Stimulated activated CD4-positive, alpha-beta T cell treated with anti-CD3 and anti-CD28 coated beads, Interleukin-12 subunit alpha, Interleukin-12 subunit beta, amount 100 ng/mL, for 4 hours (primary cell): Measurements from ENCODE around the gene TECPR2.
A peak's percentile ranks its signal among the peaks of the same experiment; 100 is the strongest.
"Not testable (repeated sequence)": the region's sequence is repeated elsewhere in the genome, so short reads cannot be mapped to it uniquely, and the experiment has no call there.

Source experiments
- DNase-seq: peaks from one replicate; pipeline ENCODE4 v3.0.0-alpha.2; 2020

TECPR2 gene

DNA sequence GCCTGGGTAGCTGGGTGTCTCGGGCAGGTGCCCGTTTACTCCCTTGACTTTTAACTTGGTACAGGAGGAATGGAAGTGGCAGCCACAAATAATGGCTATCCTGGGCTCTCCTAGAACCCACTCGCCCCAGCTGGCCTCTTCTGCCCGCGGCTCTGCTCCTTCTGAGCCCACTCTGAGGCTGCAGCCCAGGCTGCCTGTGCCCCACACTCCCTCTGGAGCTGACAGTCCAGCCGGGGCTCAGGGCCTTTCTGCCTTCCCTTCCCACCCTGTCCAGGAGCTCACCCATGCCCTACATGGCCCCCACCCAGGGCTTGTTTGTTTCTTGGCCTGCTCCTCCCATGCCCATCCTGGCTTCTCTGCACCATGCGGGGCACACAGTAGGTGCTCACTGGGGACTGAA lies 27.6 kb upstream of the TECPR2 start:
- no peak for DNase-seq

DNA sequence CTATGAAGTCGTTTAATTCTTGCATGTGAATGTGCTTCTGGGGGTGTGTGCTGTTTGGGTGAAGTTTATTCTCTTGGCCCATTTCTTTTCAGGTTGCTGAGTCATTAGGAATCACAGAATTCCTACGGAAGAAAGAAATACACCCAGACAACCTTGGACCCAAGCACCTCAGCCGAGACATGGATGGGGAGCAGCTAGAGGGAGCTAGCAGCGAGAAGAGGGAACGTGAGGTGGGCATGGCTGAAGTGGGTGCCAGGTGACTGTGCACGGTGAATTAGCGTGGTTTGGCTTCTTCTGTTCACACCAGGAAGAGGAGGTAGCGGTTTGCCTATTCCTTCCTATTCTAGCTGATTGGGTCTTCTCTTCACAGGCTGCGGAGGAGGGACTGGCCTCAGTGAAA lies 24.0 kb upstream of the TECPR2 start:
- DNase-seq = no peak

DNA sequence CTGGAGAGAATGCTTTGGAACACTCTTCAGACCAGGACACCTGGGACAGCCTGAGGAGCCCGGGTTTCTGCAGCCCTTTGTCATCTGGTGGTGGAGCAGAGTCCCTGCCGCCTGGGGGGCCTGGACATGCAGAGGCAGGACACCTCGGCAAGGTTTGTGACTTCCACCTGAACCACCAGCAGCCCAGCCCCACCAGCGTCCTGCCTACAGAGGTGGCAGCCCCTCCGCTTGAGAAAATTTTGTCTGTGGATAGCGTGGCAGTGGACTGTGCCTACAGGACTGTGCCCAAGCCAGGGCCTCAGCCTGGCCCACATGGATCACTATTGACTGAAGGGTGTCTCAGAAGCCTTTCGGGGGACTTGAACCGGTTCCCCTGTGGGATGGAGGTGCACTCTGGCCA lies 21.2 kb upstream of the TECPR2 start:
- no peak for DNase-seq

DNA sequence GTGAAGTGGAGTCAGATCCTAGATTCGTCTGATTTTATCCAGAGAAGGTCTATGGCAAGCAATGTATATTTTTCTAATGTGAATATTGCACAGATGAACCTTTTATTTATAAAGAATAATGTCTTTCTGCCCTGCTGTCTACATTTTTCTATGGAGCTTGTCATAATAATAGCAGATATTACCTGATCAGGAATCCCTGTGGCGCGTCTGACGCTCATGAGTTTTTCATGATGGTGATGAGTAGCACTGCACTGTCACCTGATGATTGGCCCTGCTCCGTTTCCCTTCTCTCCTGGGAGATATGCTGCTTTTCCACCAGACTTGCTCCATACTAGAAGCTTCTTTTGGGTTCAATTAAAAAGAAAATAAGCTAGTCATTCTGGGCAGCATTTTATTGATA lies 20.5 kb upstream of the TECPR2 start:
- DNase-seq = no peak

DNA sequence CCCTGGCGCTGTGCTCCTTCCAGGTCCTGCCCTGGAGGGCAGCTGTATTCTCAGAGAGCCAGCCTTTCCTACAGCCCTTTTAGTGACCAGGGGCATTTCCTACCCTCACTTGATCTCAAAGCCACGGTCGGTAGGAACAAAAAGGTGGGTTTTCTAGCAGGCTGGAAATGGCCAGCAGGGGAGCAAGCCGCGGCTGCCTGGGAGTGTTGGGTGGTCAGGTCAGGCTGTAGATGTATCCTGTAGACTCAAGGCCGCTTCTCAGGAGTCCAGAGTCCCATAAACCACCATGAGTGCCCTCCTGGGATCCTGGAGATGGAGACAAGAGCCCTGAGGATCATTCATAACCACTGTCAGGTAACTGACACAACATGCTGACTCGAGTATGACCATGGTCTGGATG lies 18.7 kb upstream of the TECPR2 start:
- no peak for DNase-seq

DNA sequence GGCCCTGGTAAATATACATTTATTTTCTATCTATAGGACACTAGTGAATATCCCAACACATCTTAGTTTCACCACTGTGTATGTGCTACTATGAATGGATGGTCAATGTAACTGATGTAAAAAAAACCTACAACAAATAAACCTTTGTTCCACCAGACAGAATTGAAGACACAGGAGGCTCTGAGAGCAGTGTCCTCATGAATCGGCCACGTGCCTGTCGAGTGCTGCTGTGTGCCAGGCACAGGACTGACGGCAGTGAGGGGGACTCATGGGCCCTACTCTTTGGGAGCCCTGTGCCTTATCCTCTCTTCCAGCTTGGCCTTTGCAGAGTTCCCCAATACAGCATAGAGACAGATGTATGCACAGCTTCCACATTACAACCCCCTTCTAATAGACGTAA lies 18.3 kb upstream of the TECPR2 start:
- no peak for DNase-seq

DNA sequence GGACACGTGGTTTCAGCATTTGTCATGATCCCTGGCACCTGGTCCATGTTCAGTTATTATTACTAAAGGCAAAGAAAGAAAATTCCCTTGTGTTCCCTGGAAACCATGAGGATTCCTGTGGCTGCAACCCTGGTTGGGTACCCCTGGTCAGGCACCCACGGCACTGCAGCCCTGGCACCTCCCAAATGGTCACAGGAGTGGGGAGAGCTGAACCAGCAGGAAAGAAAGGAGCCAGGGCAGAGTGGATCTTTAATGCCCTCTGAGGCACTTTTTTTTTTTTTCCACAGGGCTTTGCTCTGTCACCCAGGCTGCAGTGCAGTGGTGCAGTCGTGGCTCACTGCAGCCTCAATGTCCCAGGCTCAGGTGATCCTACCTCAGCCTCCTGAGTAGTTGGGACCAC lies 17.5 kb upstream of the TECPR2 start:
- DNase-seq = no peak

DNA sequence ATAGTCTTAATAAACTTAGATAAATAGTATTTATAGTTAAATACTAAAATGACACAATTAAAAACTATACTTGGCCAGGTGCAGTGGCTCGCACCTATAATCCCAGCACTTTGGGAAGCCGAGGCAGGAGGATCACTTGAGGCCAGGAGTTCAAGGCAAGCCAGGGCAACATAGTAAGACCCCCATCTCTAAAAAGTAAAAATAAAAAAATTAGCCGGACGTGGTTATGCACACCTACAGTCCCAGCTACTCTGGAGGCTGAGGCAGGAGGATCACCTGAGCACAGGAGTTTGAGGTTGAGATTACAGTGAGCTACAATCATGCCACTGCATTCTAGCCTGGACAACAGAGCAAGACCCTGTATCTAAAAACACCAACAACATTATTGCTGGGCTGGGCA lies 16.1 kb upstream of the TECPR2 start:
- DNase-seq = no peak

DNA sequence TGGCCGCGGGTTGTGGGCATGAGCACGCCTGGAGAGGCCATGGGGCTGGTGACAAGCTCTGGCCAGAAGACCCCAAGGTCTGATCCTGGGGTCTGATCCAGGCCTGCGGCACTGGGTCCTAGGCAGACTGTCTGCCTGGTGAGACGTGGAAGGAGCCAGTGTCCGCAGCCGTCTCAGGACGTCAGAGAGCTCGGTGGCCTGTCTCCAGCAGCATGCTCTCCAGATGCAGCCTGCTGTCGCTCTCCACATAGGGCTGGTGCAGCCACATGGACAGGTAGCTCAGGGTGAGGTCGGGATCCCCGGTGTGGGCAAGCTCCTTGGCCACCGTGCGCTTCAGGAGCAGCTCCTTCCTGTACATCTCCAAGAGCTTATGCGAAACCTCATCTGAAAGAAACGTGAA lies 14.4 kb upstream of the TECPR2 start:
- no peak for DNase-seq

DNA sequence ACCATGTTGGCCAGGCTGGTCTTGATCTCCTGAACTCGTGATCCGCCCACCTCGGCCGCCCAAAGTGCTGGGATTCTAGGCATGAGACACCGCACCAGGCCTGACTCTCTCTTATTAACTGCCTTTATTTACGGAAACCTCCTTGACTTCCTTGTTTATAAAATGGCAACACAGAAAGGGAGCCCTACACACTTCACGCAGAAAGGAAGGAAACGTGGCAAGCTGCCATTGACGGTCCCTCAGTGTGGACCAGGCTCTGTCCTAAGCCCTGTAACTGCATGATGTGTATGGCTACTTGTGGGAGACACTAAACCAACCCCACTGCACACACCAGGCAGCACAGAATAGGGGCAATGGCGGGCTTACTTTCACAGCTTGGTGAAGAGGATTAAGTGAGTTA lies 11.7 kb upstream of the TECPR2 start:
- DNase-seq = no peak

DNA sequence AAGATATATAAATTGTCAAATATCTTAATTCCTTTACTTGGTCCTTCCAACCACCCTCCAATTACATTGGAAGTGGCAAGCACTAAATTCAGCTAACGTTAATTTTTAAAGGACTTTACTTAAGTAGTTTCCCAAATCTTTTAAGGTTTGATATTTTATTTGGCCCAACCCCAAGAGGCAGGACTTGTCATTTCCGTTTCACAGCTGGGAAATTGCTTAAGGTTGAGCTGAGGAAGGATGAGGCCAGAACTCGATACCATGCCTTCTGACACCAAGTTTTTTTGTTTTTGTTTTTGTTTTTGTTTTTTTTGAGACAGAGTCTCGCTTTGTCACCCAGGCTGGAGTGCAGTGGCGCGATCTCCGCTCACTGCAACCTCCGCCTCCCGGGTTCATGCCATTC lies 11.1 kb upstream of the TECPR2 start:
- DNase-seq = not testable (repeated sequence)

DNA sequence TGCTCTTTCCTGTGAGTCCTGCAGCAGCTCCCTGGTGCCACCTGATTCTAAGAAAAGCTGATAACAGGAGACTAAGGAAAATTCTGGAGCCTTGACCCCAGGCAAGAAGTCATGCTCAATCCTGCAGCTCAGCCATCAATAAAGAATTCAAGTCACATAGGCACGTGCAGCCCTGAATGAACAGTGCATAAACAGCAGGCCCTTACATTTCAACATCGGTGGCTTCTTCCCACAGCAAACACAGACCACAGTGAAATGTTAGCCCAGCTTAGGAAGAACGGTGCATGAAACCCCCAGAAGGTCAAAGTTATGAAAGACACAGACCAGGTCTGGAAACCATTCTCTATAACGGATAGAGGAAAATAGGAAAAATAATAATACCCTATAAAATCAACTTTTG lies 10.5 kb upstream of the TECPR2 start:
- no peak for DNase-seq

DNA sequence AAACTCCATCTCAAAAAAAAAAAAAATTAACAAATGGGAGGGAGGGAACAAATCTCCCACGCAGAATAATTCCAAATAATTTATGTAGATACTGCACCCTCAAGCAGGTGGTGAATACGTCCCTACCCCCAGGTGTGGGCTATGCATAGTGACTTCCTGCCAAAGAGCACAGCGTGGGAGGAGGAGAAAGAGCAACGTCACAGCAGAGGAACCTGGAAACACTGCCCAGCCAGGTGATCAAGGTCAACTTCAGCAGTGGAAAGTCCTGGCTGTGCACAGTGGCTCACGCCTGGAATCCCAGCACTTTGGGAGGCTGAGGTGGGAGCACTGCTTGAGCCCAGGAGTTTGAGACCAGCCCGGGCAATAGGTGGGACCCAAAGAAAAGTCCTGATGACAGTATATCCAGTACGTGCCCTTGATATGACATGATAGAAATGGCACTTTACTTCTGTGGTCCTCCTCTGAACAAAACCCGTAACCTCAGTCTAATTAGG lies 9.6 kb upstream of the TECPR2 start:
- no peak for DNase-seq

DNA sequence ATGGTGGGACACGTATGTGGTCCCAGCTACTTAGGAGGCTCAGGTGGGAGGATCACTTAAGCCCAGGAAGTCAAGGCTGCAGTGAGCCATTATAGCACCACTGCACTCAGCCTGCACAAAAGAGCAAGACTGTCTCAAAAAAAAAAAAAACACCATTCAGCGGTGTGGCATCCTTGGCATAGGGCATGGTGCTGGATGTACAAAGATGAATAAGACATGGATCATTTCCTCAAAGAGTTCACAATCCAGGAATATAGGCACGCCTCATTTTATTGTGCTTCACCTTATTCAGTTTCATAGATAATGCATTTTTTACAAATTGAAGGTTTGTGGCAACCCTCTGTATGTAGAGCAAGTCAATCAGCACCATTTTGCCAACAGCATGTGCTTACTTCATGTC lies 6.5 kb upstream of the TECPR2 start:
- no peak for DNase-seq

DNA sequence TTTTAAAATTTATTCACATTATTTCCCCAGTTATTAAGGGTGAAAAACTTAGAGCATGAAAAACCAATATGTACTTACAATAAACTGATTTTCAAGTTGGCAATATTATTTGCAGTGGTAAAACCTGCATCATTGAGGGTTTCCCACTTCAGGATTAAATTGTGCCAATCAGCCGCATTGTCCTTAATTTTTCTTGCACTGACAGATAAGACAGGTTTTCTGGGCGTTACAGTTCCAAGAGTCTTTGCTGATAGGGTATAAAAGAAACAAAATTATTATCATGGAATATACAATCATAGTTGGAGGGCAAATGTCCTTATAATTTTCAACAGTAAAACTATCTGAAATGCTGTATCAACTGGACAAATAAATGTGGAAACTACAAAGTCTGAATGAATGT lies 3.4 kb upstream of the TECPR2 start:
- DNase-seq = no peak

DNA sequence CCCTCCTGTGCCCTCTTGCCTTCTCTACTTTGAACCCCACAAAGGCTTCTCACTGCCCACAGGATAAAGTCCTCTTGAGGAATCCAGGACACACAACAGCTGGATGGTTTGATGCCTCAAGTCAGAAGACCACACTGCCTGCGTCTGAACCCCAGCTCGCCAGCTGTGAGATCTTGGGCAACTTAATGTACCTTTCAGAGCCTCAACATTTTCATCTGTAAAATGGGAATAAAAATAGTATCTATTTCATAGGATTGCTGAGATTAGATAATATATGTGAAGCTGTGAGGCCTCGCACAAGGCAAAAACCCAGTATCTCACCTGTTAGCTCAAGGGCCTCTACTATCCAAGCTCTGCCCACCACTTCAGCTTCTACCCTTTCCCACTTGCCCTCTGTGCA lies 2.4 kb upstream of the TECPR2 start:
- DNase-seq = no peak

DNA sequence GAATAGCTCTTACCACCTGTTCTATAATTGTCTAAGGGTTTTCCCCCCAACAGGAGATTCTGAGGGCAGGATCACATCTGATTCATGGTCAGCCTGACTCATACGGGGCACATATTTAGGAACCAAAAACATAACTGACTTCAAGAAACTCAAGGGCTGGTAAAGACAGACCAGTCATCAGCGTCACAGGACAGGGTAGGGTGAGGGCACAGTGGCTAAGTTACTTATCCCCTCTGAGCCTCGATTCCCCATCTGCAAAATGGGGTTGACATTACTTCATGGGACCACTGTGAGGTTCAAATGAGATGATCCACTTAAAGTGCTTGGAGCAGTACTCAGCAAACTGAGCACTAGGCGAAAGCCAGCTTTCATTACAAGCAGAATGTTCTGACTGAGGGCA lies 657 bp upstream of the TECPR2 start:
- peak; percentile 29 for DNase-seq

DNA sequence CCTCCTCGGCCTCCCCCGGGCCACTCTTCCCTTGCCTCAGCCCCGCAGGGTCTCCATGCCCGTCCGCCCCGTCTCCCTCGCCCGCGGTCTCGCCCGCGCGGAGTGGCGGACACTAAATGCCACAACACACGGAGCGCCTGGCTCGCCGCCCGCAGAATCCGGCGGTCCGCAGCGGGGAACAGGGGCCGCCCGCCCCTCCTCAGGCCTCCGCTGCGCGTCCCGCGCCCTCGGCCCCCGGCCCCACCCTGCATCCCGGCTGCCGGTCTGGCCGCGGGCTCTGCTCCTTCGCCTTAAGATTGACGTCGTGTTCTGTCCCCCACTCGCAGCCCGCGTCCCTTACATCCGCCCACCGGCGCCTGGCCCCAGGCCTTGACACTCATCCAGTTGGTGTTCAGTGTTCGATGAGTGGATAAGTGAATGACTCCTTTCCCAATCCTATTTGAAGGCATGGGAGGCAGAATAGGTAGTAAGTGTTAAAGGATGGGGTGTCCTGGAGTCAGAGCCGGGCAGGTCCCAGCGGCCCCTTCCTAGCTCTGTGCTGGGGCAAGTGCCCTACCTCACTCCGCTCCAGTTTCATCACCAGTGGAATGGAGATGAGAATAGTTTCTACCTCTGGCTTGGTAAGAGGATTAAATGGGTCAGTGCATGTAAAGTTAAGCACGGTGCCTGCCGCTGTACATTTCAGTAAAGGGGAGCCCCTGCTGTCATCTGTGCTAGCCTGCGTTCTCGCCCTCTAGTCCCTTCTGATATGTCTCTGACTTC lies 622 bp downstream of the TECPR2 start:
- DNase-seq = peak; percentile 18

DNA sequence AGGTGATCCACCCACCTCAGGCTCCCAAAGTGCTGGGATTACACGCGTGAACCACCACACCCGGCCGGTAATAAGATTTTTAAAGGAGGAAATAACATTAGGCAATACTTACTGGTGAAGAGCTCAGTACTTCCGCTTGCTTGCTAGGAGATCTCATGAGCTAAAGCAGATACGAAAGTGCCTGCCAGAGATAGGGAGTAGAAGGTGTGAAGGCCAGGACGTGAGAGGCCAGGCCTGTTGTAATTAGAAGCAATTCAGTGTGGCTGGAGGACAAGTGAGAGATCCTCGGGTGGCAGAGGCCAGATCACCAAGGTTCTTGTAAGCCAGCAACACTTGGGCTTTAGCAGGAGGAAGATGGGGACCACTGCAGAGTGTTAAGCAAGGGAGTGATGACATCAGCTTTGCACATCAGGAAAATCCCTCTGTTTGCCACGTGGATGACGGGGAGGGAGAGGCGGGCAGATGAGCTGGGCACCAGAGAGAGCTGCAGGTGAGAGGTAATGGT lies 7.6 kb downstream of the TECPR2 start:
- DNase-seq = no peak

DNA sequence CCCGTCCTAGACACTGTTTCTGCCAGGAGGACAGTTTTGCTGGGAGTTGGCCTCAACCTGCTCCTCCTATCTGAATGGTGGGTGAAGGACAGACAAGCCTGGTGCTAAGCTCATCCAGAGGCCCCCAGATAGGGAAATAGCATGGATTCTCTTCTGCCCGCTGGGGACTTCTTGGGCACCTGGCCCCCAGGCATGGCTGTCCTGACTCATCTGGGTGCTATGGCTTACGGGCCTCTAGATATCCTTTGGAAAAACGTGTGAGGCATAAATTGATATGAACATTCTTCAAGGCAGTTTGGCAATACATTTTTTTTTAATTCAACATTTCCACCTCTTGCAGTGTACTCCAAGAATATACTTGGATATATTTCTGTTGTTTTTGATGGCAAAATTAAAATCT lies 8.6 kb downstream of the TECPR2 start:
- DNase-seq = no peak

DNA sequence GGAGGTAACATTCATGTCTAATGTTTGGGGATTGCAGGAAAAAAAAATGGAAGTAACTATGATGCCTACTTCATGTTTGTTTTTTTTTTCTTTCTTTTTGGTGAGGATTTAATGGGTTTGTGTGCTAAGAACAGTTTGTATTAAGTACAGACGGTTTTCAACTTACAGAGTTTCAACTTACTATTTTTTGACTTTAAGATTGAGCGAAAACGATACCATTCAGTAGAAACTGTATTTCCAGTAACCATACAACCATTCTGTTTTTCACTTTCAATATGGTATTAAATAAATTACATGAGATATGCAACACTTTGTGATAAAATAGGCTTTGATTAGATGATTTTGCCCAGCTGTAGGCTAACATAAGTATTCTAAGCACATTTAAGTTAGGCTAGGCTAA lies 10.4 kb downstream of the TECPR2 start:
- DNase-seq = no peak

DNA sequence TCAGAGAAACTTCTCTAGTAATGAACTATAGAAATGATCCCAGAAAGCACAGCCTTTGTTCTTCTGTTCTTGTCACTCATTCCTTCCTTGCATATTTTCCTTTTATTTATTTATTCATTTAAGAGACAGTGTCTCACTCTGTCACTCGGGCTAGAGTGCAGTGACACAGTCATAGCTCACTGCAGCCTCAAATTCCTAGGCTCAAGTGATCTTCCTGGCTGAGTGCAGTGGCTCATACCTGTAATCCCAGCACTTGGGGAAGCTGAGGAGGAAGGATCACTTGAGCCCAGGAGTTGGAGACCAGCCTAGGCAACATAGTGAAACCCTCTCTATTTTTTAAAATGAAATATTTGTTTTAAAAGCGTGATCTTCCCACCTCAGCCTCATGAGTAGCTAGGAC lies 11.5 kb downstream of the TECPR2 start:
- no peak for DNase-seq

DNA sequence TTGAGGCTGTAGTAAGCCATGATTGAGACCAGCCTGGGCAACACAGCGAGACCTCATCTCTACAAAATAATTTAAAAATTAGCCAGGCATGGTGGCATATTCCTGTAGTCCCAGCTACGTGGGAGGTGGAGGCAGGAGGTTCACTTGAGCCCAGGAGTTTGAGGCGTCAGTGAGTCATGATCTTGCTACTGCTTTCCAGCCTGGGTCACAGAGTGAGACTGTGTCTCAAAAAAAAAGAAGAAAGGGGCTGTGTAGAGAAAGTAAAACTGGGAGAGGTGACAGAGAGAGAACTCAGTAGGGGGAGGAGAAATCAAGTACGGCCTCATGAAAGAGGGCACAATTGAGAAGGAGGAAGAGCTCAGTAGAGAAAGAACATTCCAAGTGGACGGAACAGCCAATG lies 12.4 kb downstream of the TECPR2 start:
- DNase-seq = no peak

DNA sequence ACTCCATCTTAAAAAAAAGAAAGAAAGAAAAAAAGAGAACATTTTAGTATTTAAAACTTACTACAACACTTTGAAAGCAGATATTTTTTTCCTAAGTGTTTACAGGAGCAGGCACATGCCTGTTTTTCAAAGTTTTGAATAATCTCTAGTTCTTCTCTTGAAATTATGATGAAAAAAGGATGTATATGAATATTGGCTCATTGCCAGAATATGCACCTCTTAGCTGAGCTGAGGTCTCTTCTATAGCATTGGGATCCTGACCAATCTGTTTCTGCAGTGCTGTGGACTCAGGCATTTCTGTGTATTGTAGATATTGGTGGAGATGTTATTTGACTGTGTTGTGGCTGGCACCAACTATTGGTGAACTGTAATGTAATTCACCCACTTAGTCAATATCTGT lies 15.0 kb downstream of the TECPR2 start:
- DNase-seq = no peak

DNA sequence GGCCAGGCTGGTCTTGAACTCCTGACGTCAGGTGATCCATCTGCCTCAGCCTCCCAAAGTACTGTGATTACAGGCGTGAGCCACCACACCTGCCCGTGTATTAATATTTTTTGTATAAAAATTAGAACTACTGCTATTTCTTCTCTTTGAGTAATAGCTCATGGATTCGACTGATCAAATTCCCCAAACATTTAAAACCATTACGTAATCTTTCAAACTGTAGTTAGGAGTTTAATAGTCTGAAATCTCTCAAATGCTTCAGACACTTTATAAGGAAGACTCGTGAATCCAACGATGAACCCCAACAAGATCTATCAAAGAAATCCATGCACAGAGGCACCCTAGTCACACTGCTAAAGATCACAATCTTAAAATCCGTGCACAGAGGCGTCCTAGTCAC lies 16.1 kb downstream of the TECPR2 start:
- DNase-seq = no peak
